Lower leg skin (tissue), 3 donors: Measurements from ENCODE around the gene LITAFD.

Source experiments
- POLR2A ChIP-seq, 2 donors: fragments of 450-650 bp; IDR thresholded peaks; one replicate each; pipeline ENCODE4 v1.6.1; 2016 to 2017; ENCODE audit warnings: antibody characterized with exemption in 2 of 2, mild to moderate bottlenecking in 1 of 2, moderate library complexity in 1 of 2
- TF ChIP-seq, protein P1 (sequence below), 3 donors: fragments of 450-650 bp; IDR thresholded peaks; one replicate each; pipeline ENCODE4 v1.5.1; 2016; ENCODE audit warnings: antibody characterized with exemption in 3 of 3, mild to moderate bottlenecking in 3 of 3, moderate library complexity in 2 of 3

DNA sequence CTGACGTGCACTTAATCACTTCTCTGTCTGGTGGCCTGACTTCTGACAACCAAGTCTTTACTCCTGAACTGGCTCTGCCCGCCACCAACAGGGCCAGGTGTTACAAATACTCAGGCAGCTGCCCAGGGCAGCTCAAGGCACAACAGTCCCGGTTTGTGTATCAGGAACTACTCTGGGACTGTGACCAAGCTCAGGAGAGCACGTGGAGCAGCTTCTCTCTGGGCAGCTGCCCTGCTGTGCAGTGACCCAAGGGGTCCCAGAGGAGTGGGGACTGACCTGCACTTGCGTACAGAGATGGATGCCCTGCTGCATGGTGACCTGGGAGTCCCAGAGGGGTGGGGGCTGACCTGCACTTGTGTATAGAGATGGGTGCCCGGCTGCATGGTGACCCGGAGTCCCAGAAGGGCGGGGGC, 21.9 kb downstream of the LITAFD start:
- TF ChIP-seq POLR2A (IDR thresholded peaks at IDR 0.05): no peak
- TF ChIP-seq, protein P1, sequence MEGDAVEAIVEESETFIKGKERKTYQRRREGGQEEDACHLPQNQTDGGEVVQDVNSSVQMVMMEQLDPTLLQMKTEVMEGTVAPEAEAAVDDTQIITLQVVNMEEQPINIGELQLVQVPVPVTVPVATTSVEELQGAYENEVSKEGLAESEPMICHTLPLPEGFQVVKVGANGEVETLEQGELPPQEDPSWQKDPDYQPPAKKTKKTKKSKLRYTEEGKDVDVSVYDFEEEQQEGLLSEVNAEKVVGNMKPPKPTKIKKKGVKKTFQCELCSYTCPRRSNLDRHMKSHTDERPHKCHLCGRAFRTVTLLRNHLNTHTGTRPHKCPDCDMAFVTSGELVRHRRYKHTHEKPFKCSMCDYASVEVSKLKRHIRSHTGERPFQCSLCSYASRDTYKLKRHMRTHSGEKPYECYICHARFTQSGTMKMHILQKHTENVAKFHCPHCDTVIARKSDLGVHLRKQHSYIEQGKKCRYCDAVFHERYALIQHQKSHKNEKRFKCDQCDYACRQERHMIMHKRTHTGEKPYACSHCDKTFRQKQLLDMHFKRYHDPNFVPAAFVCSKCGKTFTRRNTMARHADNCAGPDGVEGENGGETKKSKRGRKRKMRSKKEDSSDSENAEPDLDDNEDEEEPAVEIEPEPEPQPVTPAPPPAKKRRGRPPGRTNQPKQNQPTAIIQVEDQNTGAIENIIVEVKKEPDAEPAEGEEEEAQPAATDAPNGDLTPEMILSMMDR (IDR thresholded peaks at IDR 0.05): no peak
